Fibroblast of villous mesenchyme (primary cell): ENCODE data around the gene WARS2. TPM values are rescaled to one million over a fixed set of nuclear protein-coding genes. Genes with fewer than 3 reads are reported as not detected.
A peak's percentile ranks its signal among the peaks of the same experiment; 100 is the strongest.

ENCODE experiments used
- DNase-seq: peaks from one replicate; pipeline ENCODE4 v3.0.0-alpha.2; 2010; ENCODE audit warnings: low read depth
- H3K4me3 ChIP-seq: 2 replicates; pipeline ENCODE4 v1.5.1; 2011; ENCODE audit warnings: low read depth, mild to moderate bottlenecking, low read length
- total RNA-seq: library from RNA; depleted of rRNA; stranded (reverse); fragments of >200 nt; gene quantifications from 2 replicates; pipeline ENCODE4 v1.2.3, GENCODE V29; 2012
- TF ChIP-seq, protein P1 (sequence below): IDR thresholded peaks from 2 replicates; pipeline ENCODE4 v1.5.1; 2012; ENCODE audit warnings: low read depth, mild to moderate bottlenecking, low read length; ENCODE audit not compliant: insufficient read depth

Gene WARS2
- total RNA-seq, 1 donor, result 20.3 TPM

- no peak for DNase-seq
- no peak overlapping the region for H3K4me3 ChIP-seq
- TF ChIP-seq, protein P1, sequence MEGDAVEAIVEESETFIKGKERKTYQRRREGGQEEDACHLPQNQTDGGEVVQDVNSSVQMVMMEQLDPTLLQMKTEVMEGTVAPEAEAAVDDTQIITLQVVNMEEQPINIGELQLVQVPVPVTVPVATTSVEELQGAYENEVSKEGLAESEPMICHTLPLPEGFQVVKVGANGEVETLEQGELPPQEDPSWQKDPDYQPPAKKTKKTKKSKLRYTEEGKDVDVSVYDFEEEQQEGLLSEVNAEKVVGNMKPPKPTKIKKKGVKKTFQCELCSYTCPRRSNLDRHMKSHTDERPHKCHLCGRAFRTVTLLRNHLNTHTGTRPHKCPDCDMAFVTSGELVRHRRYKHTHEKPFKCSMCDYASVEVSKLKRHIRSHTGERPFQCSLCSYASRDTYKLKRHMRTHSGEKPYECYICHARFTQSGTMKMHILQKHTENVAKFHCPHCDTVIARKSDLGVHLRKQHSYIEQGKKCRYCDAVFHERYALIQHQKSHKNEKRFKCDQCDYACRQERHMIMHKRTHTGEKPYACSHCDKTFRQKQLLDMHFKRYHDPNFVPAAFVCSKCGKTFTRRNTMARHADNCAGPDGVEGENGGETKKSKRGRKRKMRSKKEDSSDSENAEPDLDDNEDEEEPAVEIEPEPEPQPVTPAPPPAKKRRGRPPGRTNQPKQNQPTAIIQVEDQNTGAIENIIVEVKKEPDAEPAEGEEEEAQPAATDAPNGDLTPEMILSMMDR, result no peak
Observed at GRCh38 chr1:119116725-119117124, 23.7 kb downstream of the WARS2 start.

DNA sequence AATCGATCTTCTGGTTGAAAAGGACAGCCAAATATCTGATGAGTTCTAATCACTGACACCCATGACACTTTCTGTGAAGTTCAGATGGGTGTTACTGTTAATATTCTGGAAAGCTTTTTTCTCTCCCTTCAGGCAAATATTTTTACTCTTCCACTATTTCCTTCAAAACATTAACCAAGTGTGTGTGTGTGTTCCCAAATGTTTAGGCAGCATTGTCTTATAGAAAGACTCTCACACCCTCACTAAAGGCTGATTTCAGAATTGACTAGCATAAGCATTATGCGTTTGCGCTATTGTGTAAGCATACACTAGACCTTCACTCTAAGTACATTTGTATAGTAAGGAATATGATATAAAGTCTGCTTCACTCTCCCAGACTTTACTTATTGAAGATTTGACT is 24.7 kb downstream of the WARS2 start:
- no peak for DNase-seq
- H3K4me3 ChIP-seq, result no peak overlapping the region
- TF ChIP-seq, protein P1, result no peak

- H3K4me3 ChIP-seq, result no peak overlapping the region
- TF ChIP-seq, protein P1, result no peak
- no peak for DNase-seq
Observed at GRCh38 chr1:119115311-119115710, 25.1 kb downstream of the WARS2 start.

DNA sequence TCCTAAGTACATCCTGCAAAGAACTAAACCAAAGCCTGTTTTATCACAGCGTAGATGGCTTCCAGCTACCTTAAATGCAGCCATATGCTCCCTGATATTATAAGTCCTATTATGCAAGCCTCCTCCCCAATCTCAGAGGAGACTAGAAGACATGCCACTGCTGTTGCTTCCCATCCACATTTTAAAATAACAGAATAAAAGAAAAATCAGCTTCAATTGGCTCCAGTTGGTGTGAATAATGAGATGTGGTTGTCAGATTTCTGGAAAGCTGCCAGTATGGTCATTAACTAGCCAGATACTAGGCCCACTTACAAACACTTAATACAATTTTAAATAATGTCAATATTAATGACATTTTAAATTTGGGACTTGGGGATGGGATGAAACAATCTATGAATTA is 25.7 kb downstream of the WARS2 start:
- TF ChIP-seq, protein P1, result no peak
- DNase-seq, result no peak
- no peak overlapping the region for H3K4me3 ChIP-seq

DNA sequence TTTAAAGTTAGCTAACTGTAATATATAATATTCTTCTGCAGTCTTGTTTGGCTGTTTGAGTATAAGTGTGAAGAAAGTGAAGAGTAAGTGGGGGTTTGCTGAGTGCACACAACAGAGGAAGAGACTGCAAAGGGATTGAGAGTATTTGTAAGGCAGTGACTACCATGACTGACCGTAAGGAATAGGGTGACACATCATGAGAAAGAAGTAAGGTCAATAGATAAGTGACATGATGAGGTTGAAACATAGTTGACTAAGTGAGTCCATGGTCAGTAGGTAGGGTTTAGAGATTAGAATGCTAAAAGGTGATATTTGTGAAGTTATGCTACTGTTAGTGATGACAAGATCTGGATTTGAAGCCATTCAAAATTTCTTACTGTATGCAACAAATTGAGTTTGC is 27.7 kb downstream of the WARS2 start:
- H3K4me3 ChIP-seq, result no peak overlapping the region
- TF ChIP-seq, protein P1, result no peak
- no peak for DNase-seq

DNA sequence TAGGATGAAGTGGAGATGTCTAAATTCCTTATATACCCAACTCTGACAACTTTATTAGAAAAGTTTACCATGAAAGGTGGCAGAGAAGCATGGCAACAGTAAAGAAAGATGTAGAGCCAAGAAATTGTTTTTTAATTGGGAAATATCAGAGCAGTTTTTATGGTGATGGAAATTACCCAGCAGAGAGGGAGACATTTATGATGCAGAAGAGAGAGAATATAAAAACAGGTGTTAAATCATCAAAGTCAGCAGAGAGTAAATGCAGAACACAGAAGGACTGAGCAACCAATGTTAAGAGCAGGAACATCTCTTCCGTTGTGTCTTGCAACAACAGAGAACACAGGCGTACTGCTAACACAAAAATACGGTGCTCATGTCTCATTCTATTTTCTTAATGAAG is 28.2 kb downstream of the WARS2 start:
- TF ChIP-seq, protein P1, result no peak
- H3K4me3 ChIP-seq, result no peak overlapping the region
- no peak for DNase-seq

DNA sequence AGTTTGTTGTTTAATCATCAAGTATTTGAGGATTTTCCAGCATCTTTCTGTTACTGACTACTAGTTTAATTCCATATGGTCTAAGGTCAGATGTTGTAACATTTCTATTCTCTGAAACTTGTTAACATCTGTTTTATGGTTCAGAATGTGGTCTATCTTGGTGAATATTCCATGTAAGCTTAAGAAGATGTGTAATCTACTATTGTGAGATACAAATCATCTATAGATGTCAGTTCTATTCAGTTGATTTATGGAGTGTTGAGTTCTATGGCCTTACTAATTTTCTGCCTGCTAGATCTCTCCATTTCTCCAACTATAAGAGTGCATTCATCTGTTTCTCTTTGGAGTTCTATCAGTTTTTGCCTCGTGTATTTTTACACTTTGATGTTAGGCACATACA is 31.5 kb downstream of the WARS2 start:
- H3K4me3 ChIP-seq, result no peak overlapping the region
- TF ChIP-seq, protein P1, result no peak
- peak; percentile 70 for DNase-seq
